GM12874 (cell line): ENCODE results near the gene FAM163B.

ENCODE experiments used
- TF ChIP-seq, protein P1 (sequence below): IDR thresholded peaks from 2 replicates; pipeline ENCODE4 v1.5.1; 2011; ENCODE audit warnings: low read depth, mild to moderate bottlenecking, control low read depth, low read length, moderate library complexity; ENCODE audit not compliant: insufficient read depth

Gene FAM163B

DNA sequence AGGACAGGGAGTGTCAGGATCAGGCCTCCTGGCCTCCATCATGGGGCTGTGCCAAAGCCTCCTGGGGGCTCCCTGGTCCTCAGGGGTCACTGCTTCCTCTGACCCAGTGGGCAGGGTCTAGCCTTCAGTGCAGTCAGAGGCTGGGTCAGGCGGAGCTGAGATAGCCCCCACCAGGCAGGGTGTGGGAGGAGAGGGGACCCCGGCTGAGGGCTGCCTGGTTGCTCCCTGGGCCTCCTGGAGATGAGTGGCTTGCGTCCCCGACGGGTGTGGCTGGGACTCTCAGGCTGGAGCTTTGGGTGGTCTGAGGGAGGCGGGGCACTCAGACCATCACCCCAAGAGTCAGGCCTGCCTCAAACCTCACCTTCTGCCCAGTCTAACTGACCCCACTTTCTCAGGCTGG lies 21.7 kb downstream of the FAM163B start:
- TF ChIP-seq, protein P1, sequence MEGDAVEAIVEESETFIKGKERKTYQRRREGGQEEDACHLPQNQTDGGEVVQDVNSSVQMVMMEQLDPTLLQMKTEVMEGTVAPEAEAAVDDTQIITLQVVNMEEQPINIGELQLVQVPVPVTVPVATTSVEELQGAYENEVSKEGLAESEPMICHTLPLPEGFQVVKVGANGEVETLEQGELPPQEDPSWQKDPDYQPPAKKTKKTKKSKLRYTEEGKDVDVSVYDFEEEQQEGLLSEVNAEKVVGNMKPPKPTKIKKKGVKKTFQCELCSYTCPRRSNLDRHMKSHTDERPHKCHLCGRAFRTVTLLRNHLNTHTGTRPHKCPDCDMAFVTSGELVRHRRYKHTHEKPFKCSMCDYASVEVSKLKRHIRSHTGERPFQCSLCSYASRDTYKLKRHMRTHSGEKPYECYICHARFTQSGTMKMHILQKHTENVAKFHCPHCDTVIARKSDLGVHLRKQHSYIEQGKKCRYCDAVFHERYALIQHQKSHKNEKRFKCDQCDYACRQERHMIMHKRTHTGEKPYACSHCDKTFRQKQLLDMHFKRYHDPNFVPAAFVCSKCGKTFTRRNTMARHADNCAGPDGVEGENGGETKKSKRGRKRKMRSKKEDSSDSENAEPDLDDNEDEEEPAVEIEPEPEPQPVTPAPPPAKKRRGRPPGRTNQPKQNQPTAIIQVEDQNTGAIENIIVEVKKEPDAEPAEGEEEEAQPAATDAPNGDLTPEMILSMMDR, result no peak

DNA sequence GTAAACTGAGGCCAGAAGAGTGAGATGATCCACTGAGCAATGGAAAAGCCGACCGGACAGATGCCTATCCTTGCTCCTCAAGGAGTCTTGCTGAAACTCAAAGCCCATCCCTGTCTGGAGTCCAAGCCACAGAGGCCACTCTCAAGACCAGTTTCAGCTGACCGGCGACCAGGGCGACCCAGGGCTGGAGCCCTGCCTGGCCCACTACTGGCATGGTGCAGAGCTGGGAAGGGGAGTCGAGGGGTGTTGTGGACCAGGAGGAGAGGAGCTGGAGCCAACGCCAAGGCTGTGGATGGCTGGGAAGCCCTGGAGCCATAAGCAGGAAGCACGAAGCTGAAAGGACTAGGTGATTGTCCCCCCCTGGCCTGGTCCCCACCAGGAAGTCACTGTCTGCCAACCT lies 22.1 kb downstream of the FAM163B start:
- TF ChIP-seq, protein P1, result no peak

GRCh38 chr9:133585481-133586351 lies 23.5 kb downstream of the FAM163B start:
- TF ChIP-seq, protein P1, result no peak

- TF ChIP-seq, protein P1, result no peak
Observed at GRCh38 chr9:133584559-133585476, 24.4 kb downstream of the FAM163B start.

- TF ChIP-seq, protein P1, result no peak
Observed at GRCh38 chr9:133584167-133584558, 25.0 kb downstream of the FAM163B start.

DNA sequence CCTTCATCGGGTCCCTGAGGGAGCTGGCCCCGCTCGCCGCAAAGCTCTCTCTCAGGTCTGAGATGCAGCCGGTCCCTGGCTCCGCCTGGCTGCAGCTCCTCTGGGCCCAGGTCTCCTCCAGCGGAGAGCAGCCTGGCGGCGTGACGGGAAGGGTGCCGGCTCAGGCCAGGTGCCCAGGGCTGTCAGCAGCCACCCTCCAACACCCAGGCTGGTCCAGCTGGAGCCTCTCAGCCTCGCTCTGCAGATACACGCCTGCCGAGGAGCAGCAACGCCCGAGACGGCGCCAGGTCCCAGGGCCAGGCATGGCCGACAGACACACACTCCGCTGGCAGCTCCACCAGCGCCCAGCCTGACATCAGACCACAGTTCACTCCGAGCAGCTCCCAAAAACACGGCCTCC lies 25.6 kb downstream of the FAM163B start:
- TF ChIP-seq, protein P1, result no peak

- TF ChIP-seq, protein P1, result no peak
Observed at GRCh38 chr9:133583111-133583510, 26.1 kb downstream of the FAM163B start.
